Uterus (tissue), 2 donors: Measurements from ENCODE around the gene GPATCH8.

Experiments used
- POLR2A ChIP-seq, 2 donors: fragments of 450-650 bp; IDR thresholded peaks; one replicate each; pipeline ENCODE4 v1.6.1; 2016; ENCODE audit warnings: antibody characterized with exemption in 2 of 2, mild to moderate bottlenecking in 1 of 2, moderate library complexity in 1 of 2
- TF ChIP-seq, protein P1 (sequence below), 4 experiments: fragments of 200-600 bp in 2 of 4; fragments of 450-650 bp in 2 of 4; sonication (generic) in 2 of 4; IDR thresholded peaks; one replicate each; pipeline ENCODE4 v1.5.1; 2016 to 2019; ENCODE audit warnings: antibody characterized with exemption in 4 of 4, mild to moderate bottlenecking in 2 of 4, moderate library complexity in 1 of 4

DNA sequence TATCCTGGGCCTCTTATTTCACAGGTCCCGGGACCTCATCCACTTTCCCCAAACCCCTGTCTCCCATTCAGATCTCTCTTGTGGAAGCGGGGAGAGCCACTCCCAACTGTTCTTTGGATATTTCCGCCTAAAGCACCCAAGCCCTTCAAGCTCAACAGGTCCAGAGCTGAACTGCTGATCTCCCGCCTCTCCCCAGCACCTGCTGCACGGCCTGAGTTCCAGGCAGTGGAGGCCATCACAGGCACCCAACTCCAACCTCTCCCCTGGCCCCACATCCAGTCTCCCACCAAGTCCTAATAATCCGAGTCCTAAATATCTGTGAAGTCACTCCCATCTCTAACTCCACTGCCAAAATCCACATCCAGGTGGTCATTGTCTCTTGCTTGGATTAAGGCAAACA, 120.3 kb downstream of the GPATCH8 start:
- TF ChIP-seq, protein P1, sequence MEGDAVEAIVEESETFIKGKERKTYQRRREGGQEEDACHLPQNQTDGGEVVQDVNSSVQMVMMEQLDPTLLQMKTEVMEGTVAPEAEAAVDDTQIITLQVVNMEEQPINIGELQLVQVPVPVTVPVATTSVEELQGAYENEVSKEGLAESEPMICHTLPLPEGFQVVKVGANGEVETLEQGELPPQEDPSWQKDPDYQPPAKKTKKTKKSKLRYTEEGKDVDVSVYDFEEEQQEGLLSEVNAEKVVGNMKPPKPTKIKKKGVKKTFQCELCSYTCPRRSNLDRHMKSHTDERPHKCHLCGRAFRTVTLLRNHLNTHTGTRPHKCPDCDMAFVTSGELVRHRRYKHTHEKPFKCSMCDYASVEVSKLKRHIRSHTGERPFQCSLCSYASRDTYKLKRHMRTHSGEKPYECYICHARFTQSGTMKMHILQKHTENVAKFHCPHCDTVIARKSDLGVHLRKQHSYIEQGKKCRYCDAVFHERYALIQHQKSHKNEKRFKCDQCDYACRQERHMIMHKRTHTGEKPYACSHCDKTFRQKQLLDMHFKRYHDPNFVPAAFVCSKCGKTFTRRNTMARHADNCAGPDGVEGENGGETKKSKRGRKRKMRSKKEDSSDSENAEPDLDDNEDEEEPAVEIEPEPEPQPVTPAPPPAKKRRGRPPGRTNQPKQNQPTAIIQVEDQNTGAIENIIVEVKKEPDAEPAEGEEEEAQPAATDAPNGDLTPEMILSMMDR (IDR thresholded peaks at IDR 0.05): no peak
- no peak for TF ChIP-seq POLR2A (IDR thresholded peaks at IDR 0.05)
